SW 1271 (cell line): ENCODE results near the gene LCE2A.
"Not testable (repeated sequence)": the region's sequence is repeated elsewhere in the genome, so short reads cannot be mapped to it uniquely, and the experiment has no call there.

Source experiments
- DNase-seq, 2 experiments: peaks; one replicate each; lab custom pipeline; 2025; lab: John Stamatoyannopoulos, UW

Gene LCE2A, protein sequence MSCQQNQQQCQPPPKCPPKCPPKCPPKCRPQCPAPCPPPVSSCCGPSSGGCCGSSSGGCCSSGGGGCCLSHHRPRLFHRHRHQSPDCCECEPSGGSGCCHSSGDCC

DNA sequence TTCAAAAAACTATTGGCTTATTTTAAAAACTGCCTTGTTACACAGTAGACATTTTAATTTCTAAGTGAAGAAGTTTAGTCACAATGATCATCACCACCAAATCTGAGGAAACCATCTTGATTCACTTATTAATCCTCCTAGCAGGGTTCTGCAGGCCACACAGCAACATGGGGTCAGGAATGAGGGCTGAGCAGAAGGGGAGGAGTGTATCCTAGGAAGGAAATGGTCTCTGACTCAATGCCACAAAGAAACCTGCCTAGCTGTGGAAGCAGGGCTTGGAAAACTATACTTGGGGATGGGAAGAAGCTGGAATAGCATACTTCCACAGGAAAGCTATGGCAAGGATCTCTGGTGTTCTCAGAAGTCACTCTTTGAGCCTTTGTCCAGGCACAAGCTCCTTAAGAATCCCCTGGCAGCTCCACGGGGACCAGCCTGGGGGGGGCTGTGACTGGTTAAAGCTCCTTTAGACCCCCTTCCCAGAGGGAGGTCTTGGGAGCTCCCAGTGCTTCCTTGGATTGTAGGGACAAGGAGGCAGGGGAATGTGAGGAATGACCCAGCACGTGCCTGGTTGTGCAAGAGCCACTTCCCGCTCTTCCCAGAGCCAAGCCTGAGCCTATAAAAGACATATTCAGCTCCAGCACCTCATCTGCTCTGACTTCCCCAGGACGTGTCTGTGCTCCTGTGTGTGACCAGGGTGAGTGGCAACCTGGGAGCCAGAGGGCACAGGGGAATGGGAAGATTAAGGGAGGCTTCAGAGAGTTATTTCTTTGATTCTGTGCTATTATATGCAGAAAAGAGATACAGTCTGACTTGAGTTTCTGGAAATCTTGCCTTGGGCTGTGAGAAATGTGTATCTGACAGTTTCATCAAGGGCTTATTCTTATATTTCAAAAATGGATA is at the start of gene LCE2A:
Gene LCE2A (plus strand): TSS at position 645 of the 900 bp plus-strand sequence. CDS start 557 bp downstream, outside the sequence.
- no peak for DNase-seq

DNA sequence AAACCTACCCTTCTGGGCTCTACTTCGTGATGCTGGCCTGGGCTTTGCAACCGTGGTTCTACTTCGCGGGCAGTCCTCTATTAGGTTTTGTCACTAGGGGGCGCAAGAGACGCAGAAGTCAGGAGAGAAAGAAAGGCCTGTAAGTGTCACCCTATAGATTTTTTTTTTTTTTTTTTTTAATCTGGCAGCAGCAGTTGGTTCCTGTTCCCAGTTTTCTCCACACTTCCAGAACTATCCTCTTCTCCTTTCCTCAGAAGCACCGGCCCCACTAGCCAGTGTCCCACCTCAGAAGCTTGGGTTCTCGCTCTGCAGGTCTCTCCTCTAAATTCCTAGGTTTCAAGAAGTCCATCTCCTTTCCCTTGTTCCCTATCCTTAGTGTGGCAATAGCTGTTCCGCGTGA is 44.0 kb upstream of the LCE2A start:
- peak; percentile 29 to 45 for DNase-seq

DNA sequence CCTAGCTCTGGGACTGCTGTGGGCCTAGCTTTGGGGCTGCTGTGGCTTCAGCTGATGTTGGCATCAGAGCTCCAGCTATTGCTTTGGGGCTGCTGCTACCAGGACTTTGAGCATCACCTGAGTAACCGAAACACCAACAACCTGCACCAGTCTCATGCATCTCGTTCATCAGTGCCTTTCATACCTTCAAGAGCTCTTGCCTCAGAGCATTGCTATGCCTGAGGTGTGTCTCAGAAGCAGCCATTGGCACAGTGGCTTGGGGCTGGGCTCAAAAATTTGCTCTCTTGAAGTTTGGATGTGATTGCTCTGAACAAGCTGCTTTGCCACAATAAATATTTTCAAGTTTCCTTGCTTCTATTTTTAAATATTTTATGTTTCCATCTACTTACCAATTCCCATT is 41.7 kb upstream of the LCE2A start:
- DNase-seq, result no peak

DNA sequence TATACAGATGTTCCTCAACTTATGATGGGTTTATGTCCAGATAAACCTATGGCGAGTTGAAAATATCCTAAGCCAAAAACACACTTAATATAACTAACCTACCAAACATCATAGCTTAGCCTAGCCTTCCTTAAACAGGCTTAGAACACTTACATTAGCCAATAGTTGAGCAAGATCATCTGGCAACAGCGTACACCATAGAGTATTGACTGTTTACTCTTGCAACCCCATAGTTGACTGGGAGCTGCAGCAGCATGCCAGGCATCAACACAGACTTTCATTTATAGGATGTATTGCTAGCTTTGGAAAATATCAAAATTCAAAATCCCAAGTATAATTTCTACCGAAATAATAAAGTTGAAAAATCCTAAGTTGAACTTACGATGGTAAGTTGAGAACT is 40.5 kb upstream of the LCE2A start:
- no peak for DNase-seq

DNA sequence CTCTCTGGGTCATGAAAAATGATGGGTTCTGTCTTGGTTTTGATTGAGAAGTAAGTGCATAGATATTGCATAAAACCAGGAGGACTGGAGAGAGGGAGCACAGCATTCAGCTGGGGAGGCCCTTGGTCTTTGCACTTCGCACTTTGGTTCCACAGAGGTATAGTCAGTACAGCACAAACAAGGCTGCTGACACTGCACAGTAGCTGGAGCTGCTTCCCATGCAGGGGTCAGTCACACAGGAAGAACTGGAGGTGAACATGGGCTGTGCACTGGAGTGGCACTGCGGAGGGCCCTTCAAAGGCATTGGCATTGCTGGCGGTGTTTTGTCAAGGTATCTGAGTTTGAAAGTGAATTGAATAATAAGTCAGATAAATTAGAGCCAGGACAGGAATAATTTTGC is 39.5 kb upstream of the LCE2A start:
- no peak for DNase-seq

DNA sequence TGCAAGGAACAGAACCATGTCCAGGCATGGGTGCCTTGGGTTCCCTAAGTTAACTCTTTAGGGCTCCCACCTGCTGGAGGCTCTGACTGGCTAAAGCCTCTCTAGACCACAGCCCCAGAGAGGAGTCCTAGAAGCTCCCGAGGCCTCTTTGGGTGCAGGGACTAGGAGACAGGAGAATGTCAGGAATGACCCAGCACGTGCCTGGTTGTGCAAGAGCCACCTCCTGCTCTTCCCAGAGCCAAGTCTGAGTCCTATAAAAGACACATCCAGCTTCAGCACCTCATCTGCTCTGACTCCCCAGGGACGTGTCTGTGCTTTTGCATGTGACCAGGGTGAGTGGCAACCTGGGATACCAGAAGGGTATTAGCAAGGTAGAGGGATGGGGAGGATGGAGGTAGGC is 35.0 kb upstream of the LCE2A start, which contains the start of gene LCE2D:
Gene LCE2D (plus strand): TSS at position 283 of the 400 bp plus-strand sequence. CDS start 726 bp downstream, outside the sequence.
- no peak for DNase-seq

DNA sequence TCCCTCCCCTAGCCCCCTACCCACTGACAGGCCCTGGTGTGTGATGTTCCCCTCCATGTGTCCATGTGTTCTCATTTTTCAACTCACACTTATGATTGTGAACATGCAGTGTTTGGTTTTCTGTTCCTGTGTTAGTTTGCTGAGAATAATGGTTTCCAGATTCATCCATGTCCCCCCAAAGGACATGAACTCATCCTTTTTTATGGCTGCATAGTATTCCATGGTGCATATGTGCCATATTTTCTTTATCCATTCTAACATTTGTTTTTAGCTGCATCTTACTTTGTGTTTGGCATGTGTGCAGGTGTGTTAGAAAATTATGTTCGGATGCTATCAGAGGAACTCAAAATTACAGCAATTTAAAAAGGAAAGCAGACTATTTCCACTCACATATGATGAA is 32.0 kb upstream of the LCE2A start:
- not testable (repeated sequence) for DNase-seq

DNA sequence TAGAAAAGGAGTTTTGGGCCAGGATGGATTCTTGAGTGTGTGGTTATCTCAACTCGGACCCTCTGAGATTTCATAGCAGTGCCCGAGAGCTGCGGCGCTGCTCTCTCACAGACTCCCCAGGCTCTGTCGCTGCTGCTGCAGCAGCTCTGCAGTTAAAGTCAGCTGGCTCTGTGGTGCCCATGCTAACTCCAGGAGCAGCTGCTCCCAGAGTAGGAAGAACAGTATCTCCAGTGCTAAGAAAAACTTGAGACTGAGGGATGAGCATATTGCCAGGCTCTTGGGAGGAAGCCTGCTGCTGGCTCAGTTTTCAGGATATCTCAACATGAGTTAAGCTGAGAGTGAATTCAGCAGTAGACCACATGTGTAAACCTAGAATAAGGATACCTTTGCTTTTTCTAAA is 30.5 kb upstream of the LCE2A start:
- DNase-seq, result no peak

DNA sequence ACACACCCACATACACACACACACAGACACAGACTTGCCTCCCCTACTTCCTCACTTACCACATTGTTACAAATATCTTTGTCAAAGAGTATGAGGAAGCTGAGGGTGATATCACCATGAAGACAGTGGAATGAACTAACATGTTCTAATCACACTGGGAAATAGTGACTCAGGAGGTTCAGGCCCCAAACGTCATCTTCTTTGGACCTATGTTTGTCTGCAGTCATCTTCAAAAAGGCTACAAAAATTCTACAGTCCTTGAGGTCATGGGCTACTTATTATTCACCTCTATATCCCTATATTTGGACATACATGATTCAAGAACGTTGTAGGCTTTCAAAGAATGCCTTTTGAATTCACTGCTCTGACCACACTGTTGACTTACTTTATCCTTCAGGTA is 25.1 kb upstream of the LCE2A start:
- DNase-seq, result no peak

DNA sequence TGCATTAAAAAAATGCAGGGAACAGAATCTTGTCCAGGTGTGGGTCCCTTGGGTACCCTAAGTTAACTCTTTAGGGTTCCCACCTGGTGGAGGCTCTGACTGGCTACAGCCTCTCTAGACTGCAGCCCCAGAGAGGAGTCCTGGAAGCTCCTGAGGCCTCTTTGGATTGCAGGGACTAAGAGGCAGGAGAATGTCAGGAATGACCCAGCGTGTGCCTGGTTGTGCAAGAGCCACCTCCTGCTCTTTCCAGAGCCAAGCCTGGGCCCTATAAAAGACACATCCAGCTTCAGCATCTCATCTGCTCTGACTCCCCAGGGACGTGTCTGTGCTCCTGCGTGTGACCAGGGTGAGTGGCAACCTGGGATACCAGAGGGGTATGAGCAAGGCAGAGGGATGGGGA is 23.2 kb upstream of the LCE2A start, which contains the start of gene LCE2C:
Gene LCE2C (plus strand): TSS at position 297 of the 400 bp plus-strand sequence. CDS start 737 bp downstream, outside the sequence.
- not testable (repeated sequence) for DNase-seq

DNA sequence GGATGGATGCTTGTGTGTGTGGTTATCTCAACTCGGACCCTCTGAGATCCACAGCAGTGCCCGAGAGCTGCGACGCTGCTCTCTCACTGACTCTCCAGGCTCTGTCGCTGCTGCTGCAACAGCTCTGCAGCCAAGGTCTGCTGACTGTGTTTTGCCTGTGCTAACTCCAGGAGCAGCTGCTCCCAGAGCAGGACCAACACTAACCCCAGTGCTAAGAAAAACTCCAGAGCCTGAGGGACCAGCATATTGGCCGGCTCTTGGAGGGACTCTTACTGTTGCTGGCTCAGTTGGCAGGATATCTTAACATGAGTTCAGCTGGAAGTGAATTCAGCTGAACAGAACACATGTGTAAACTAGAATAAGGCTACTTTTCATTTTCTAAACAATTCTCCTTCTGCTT is 18.7 kb upstream of the LCE2A start:
- DNase-seq, result no peak

DNA sequence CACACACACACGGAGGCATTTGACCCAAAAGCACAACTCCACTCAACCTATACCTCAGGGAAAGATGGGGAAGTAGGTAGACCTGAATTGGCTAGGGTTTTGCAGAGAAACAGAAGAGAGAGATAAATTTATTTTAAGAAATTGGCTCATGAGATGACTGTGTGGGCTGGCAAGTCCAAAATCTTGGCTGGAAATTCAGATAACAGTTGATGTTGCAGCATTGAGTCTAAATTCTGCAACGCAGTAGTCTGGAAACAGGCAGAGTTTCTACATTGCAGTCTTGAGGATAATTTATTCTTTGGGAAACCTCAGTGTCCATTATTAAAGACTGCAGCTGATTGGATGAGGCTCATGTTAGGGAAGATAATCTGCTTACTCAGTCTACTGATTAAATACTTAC is 16.5 kb upstream of the LCE2A start:
- no peak for DNase-seq

DNA sequence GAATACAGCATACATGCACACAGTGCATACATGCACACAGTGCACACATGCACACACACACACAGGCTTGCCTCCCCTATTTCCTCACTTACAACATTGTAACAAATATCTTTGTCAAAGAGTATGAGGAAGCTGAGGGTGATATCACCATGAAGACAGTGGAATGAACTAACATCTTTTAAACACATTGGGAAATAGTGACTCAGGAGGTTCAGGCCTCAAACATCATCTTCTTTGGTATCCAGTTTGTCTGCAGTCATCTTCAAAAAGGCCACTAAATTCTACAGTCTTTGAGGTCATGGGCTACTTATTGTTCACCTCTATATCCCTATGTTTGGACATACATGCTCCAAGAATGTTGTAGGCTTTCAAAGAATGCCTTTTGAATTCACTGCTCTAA is 14.3 kb upstream of the LCE2A start:
- no peak for DNase-seq

DNA sequence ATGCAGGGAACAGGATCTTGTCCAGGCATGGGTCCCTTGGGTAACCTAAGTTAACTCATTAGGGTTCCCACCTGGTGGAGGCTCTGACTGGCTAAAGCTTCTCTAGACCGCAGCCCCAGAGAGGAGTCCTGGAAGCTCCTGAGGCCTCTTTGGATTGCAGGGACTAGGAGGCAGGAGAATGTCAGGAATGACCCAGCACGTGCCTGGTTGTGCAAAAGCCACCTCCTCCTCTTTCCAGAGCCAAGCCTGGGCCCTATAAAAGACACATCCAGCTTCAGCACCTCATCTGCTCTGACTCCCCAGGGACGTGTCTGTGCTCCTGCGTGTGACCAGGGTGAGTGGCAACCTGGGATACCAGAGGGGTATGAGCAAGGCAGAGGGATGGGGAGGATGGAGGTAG is 12.3 kb upstream of the LCE2A start, which contains the start of gene LCE2B:
Gene LCE2B (plus strand): TSS at position 301 of the 400 bp plus-strand sequence. CDS start 721 bp downstream, outside the sequence.
- not testable (repeated sequence) for DNase-seq

DNA sequence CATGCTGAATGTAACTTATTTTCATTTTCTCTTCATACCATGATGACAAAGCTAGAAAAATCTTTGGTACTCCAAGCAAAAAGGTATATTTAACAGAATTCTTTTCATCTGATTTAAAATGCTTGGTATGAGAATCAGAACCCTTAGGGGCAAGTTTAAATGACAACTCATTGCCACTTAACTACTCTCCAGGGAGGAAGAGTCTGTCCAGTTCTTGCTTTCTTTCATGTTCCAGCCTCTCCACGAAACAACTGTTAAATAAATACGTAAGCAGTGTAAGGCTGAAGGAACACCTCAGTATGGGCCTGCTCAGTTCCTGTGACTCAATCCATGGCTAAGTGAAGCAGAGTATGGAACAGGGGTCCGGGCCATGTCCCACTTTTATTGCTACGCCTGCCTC is 1.6 kb downstream of the LCE2A start:
- DNase-seq, result no peak

DNA sequence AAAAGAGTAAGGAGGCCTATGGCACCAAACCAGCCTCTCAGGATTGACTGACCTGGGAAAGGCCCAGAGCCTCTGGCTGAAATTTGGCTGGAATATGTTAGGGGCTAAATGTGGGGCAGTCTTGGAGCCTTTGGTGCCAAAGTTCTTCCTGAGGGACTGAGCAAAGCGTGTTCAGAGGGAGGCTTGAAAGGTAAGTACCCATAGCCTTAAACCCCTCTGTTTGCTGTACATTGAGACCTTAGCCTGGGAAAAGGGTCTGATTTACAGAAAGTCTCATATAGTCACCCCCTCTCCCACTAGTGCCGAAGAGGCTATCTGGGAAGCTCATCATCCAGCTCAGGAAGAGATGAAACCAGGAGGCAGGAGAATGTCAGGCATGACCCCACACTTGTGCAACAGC is 9.7 kb downstream of the LCE2A start, which contains the start of gene LCE4A:
Gene LCE4A (plus strand): TSS at position 301 of the 400 bp plus-strand sequence. CDS start 916 bp downstream, outside the sequence.
- DNase-seq, result no peak

DNA sequence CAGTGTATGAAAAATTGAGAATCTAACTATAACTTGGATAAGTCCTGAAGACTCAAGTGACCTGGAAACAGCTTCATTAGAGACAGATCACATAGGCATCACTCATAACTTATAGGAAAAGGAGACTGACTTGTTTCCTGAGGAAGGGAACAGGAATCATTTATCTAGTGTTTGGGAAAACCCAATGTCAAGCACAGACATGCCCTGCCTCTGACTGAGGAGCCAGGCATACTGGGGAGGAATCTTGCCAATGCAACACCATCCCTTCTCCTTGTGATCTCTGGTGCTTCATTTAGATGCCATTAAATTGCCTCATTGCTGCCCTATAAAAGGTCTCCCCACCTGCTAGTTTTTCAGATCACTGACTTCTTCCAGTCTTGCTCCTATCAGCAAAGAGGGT is 20.1 kb downstream of the LCE2A start:
- DNase-seq, result no peak

DNA sequence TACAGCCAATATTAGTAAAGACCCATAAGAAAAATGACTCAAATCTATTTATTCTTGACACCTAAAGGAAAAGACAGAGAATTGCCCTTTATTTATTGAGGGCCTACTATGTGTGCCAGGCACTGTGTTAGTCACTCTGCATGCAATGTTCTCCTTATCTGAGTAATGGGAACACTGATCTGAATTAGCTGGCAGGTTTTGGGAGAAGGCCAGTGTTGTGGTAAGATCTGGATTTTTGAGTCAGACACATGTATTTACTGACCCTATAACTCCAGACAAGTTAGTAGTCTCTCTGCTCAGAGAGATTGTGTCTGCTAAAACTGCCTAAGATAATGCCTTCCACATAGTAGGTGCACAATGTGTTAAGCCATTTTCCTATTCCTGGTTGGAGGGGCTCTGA is 27.1 kb downstream of the LCE2A start:
- no peak for DNase-seq

DNA sequence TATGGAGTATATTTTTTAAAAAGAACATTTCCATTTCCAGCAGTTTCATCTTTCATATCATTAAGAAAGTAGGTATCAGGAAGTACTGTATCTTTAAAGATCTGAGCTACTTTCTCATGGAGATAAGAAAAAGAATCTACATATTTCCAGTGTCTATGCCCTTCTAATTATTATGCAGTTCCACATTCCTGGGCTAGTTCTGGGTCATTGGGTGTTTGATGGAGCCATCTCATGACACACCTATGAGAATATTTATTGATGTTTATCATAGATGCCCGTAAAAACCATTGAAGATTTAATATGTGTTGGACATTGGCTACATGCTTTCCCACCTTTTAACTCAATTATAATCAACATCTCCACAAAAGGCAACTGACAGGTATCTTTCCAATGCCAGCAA is 30.8 kb downstream of the LCE2A start:
- DNase-seq, result no peak

DNA sequence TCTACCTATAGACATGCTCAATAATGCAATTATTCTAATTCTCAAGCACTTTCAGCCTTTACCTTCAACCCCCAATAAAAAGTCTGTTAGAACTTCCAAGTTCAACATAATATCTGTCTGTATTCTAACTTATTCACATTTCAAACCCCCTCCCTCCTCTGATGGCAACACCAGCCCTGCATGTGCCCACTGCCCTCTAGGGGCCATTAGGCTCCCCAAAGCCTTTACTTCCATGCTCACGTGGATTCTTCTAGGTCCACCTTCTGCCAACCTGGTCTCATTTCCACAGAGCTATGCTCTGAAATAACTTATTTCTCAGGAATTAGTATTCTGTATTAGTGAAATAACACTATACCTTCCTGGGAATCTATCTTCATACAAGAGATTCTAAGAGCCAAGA is 37.5 kb downstream of the LCE2A start:
- DNase-seq, result no peak

DNA sequence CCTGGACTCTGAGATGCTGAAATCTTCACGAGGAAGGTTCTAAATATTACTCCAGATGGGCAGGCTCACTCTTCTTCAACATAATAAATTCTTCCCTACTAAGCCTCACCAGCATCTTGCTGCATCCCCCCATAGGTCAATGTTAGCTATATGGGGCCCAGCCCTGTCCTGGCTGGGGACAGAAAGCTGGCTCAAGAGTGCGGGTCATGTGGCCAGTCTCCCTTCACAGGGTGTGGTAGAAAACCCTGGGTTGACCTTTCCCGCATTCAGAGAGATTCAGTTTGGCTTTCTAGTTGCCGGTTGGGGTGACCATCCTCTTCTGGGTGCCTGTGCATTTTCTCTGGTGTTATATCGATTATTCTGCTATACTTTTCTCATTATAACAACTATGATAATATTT is 39.9 kb downstream of the LCE2A start:
- DNase-seq, result no peak

DNA sequence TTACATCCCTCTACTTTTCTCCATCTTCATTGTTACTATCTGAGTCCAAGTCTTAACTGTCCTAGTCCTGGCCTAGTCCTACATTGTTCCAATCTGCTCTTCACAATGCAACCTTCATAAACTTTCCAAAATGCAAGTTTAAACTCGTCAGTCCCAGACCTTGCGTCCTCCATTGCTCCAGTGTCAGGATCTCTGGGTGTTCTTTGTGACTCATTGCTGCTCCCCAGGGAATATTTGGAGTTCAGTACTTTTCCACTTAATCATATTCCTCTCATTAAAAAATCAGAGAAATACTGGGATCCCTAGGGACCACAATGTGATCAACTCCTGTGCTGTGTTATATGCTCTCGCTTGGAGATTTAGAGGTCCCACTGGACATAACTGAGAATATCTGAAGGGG is 41.7 kb downstream of the LCE2A start:
- DNase-seq, result no peak

DNA sequence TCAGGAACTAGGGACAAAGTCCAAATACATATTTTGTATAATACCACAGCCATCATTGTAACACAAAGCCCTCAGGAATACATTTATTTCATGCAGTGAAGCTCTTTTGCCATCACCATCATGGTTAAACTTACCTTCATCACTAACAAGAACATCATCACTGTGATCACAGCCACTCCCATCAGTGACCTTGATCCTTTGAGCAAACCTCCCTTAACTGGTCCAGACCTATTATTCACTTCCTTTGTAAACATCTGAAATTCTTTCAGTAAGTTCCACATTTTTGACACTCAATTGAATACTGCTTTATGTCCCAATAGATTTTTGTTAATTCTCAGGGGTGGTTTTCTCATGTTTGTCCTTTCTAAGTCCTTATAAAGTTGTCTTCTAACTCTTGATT is 43.5 kb downstream of the LCE2A start:
- no peak for DNase-seq
